ENCODE data around the gene CCDC92B.

CCDC92B gene

GRCh38 chr17:2718150-2718938 is 31.1 kb downstream of the CCDC92B start:
- DNase-seq = no peak

- no peak for DNase-seq
These were observed 32.8 kb downstream of the CCDC92B start for GRCh38 chr17:2716649-2717048.

GRCh38 chr17:2713881-2714280 is 35.6 kb downstream of the CCDC92B start:
- no peak for DNase-seq

GRCh38 chr17:2712300-2713043 is 37.0 kb downstream of the CCDC92B start:
- DNase-seq = no peak

- DNase-seq = peak; percentile 88
These were observed 37.7 kb downstream of the CCDC92B start, which contains the start of gene CLUH for GRCh38 chr17:2711608-2712299. Gene CLUH, minus strand, starts transcription at chr17:2711764. Its CDS starts 103 bp downstream, at chr17:2711661.

- DNase-seq = no peak
These were observed 38.4 kb downstream of the CCDC92B start for GRCh38 chr17:2710803-2711607.

GRCh38 chr17:2710071-2710802 is 39.2 kb downstream of the CCDC92B start:
- no peak for DNase-seq

GRCh38 chr17:2709183-2709661 is 40.2 kb downstream of the CCDC92B start:
- no peak for DNase-seq

- DNase-seq = no peak
These were observed 40.8 kb downstream of the CCDC92B start for GRCh38 chr17:2708585-2709182.

GRCh38 chr17:2707721-2708584 is 41.5 kb downstream of the CCDC92B start:
- DNase-seq = no peak

- no peak for DNase-seq
These were observed 42.4 kb downstream of the CCDC92B start for GRCh38 chr17:2706911-2707510.

- DNase-seq = no peak
These were observed 43.3 kb downstream of the CCDC92B start for GRCh38 chr17:2705888-2706795.

- no peak for DNase-seq
These were observed 44.2 kb downstream of the CCDC92B start for GRCh38 chr17:2705263-2705662.

GRCh38 chr17:2704890-2705248 is 44.6 kb downstream of the CCDC92B start:
- no peak for DNase-seq

GRCh38 chr17:2704031-2704889 is 45.2 kb downstream of the CCDC92B start:
- DNase-seq = no peak

- DNase-seq = no peak
These were observed 45.8 kb downstream of the CCDC92B start for GRCh38 chr17:2703606-2704005.

GRCh38 chr17:2703181-2703580 is 46.3 kb downstream of the CCDC92B start:
- no peak for DNase-seq

All from NCI-H1436 (cell line).